Activated CD4-positive, alpha-beta T cell treated with anti-CD3 and anti-CD28 coated beads for 24 hours (primary cell): ENCODE results near the gene CNNM1.

Experiments used
- DNase-seq, 2 donors: peaks; one replicate each; pipeline ENCODE4 v3.0.0-alpha.2; 2020; ENCODE audit warnings: low read depth in 2 of 2

CNNM1 gene

DNA sequence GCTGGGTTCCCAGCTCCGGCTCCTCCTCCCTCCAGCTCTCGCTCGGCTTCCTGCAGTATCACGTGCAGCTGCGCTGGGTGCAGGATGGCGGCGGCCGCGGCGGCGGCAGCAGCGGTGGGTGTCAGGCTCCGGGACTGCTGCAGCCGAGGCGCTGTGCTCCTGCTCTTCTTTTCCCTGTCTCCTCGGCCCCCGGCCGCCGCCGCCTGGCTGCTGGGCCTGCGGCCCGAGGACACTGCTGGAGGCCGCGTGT is at the start of gene CNNM1:
Gene CNNM1, plus strand, starts transcription at position 53 of the 250 bp plus-strand sequence. Its CDS starts 32 bp downstream, at position 85.
- DNase-seq, result peak in 1 of 2 donors; percentile 31

GRCh38 chr10:99279626-99280111 is 49.5 kb upstream of the CNNM1 start:
- no peak for DNase-seq

- DNase-seq, result no peak
These were observed 48.7 kb upstream of the CNNM1 start for GRCh38 chr10:99280472-99280871.

DNA sequence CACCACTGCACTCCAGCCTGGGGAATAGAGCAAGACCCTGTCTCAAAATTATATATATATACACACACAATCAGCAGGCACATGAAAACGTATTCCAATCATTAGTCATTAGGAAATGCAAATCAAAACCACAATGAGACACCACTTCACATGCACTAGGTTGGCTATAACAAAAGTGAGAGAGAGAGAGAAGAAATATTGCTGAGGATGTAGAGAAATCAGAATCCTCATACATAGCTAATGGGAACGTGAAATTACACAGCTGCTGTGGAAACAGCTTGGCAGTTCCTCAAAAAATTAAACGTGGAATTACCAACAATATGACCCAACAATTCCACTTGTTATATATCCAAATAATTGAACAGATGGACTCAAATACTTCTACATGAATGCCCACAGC is 43.3 kb upstream of the CNNM1 start:
- DNase-seq, result no peak

DNA sequence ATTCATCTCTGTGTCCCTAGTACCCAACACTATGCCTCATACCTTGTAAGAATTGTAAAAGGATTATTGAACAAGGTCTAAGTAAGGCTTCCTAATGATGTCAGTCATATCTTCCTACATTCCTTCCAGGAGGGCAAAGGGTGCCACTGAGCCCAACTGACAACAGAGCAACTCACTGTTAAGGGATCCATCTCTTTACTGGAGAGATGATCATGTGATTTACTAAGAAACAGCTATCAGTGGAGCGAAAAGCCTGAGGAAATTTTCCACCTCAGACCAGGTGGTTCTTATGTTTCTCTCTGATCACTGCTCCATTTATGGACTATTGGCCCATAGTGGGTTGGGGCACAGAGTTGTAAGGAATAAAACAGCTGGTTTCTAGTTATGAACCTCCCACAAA is 38.9 kb upstream of the CNNM1 start:
- no peak for DNase-seq

- no peak for DNase-seq
These were observed 37.0 kb upstream of the CNNM1 start for GRCh38 chr10:99292159-99292558.

DNA sequence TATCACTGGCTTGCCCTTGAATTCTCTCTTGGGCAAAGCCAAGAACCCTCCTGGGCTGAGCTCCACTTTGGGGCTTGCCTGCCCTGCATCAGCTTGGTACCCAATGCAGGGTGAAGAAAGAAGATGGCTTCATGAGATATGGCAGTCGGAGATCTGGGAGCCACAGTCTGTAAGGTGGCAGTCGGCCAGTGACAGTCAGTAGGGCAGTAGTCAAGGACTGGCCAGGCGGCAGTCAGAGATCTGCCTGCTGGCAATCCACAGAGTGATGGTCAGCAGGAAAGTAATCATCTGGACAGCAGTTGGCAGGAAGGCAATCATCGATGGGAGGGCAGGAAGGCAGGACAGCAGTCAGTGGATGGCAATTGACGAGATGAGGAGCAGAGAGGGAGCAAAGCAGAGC is 32.6 kb upstream of the CNNM1 start:
- no peak for DNase-seq

DNA sequence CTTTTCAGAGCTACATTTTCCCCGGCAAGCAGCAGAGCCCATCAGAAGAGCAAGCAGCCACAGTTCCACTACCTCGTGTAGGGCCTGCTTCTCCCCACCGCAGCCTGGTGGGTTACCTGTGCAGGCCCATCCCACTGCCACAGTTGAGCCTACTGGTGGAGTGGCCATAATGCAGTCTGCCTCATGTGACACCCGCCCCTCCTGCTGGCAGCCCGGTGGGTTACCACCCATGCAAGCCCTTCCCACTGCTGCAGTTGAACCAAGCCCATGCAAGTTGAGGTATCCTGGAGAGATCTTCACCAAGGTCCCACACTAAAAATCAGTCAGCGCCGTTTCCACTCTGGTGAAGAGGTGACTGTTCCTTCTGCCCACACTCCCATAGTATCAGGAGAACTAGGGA is 32.1 kb upstream of the CNNM1 start:
- no peak for DNase-seq

DNA sequence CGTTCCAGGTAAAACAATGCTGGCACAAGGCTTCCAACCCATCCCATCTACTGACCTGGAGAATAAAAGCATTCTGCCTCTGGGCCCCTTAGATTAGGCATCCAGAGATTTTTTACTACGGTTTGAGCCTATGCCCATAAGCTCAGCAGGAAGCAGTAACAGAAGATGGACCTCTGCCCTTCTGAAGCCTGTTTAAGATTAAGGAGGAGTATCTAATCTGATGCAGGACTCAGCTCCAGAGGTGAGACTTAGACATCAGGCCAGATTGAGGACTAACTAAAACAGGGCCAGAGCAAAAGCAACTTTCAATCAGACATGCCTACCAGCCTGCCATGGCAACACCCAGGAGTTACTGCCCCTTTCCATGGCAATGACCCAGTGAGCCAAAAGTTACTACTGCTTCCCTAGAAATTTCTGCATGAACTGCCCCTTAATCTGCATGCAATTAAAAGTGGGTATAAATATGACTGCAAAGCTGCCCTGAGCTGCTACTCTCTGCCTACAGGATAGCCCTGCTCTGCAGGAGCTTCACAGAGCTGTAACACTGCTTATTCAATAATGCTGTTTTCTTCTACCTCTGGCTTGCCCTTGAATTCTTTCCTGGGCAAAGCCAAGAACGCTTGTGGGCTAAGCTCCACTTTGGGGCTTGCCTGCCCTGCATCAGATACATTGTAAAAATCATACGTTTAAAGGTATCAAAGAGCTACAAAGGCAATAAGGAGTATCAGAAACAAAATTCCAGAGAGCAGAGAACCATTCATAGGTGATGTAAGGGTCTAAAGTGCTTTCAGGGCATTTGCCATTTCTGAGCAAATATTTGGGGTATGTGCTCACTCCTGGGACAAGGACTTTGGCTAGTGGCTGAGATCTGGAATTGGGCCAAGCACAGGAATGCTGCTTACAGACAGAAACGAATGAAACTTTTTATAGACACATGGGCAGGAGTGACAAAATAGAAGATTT is 25.0 kb upstream of the CNNM1 start:
- DNase-seq, result no peak

DNA sequence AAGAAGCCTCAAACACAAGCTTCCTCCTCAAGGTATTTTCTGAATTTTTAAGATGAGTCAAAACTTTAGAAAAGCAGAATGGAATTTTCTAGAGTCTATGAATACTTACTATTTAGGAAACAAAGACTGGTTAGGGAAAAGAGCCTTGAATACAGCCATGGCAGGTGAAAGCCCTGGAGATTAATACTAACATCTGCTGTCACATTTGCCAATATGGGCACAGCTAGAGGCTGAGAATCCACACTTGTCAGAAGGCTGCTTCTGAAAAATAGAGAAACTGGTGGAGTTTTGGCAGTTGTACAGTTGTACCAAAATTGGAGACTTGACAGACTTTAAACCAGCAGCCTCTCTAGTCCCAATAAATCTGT is 24.3 kb upstream of the CNNM1 start:
- DNase-seq, result no peak

DNA sequence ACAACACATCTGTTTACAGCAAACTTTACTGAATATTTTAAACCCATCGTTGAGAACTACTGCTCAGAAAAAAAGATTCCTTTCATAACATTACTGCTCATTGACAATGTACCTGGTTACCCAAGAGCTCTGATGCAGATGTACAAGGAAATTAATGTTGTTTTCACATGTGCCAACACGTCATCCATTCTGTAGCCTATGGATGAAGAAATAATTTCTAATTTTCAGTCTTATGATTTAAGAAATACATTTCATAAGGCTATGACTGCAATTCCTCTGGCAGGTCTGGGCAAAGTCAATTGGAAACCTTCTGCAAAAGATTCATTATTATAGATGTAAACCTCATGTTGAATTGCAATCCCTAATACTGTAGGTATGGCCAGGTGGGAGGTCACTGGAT is 16.7 kb upstream of the CNNM1 start:
- DNase-seq, result no peak

GRCh38 chr10:99315853-99316252 is 13.3 kb upstream of the CNNM1 start:
- no peak for DNase-seq

DNA sequence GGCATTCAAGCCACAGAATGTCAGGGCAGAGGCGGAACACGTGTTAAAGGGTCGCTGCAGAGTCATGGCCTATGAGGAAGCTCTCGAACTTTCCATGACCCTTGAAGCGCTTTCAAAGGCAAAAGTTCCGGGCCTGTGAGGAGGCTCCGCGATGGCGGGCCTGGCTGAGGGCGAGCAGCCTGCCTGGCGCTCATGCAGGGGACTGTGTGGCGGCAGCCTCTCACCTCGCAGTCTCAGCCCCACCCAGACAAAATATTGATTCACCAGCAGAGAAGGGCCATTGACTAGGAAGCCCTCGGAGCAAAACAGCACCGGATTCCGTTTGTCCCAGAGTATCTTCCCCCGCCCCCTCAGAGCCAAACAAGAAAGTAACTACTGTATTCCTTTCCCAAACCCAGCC is 12.8 kb upstream of the CNNM1 start:
- no peak for DNase-seq

GRCh38 chr10:99318048-99318447 is 11.1 kb upstream of the CNNM1 start:
- no peak for DNase-seq

DNA sequence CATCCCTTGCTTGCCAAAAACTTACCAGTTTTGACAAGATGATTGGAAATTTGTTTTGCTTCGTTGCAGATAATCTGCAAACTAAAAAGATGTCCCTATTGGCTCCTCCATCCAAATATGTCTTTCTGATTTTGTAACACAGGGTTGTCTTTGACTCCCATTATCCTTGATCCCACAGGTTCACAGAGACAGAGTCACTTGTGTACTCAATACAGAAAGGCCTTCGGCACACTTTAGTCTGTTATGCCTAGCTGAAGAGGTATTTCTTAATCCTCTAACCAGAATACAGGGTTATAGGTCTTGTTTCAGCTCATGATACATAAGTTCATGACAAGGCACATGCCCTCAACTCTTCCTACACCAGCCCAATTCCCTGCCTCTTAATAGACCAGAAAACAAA is 10.7 kb upstream of the CNNM1 start:
- DNase-seq, result no peak

DNA sequence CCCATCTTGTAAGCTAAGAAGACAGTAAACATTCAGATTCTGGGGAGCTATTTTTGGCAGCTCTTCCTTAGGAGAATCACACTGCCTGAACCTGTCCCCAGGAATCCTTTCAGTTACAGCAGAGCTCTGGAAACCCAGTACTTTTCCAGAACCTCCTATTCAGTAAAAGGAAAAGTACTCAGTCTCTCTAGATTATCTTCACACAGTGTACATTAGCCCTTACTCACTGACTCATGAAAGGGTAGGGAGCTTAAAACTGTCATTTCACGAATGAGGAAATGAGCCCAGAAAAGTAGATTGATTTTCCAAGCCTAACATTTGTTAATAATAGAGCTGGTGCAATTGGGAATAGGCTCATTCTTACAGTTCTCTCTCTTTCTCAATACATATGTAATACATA is 3.9 kb upstream of the CNNM1 start:
- no peak for DNase-seq

DNA sequence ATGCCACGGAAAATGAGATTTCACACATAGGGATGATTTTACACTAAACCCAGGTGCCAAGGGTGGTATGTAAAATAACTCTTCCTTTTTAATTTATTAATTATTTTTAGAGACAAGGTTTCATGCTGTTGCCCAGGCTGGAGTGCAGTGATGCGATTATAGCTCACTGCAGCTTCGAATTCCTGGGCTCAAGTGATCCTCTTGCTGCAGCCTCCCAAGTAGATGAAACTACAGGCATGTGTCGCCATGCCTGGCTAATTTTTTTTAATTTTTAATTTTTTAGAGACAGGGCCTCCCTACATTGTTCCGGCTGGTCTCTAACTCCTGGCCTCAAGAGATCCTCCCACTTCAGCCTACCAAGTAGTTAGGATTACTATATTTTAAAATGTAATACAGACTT is 2.3 kb upstream of the CNNM1 start:
- DNase-seq, result no peak

GRCh38 chr10:99328579-99329303 is 415 bp upstream of the CNNM1 start:
- DNase-seq, result no peak

- DNase-seq, result peak in 1 of 2 donors; percentile 12
These were observed 594 bp downstream of the CNNM1 start for GRCh38 chr10:99329554-99330346.

DNA sequence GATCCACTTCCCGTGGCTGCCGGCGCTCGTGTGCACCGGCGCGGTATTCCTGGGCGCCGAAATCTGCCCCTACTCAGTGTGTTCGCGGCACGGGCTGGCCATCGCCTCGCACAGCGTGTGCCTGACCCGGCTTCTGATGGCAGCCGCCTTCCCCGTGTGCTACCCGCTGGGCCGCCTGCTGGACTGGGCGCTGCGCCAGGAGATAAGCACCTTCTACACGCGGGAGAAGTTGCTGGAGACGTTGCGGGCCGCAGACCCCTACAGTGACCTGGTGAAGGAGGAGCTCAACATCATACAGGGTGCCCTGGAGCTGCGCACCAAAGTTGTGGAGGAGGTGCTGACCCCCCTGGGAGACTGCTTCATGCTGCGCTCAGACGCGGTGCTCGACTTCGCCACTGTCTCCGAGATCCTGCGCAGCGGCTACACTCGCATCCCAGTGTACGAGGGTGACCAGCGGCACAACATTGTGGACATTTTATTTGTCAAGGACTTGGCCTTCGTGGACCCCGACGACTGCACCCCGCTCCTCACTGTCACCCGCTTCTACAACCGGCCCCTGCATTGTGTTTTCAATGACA is 1.3 kb downstream of the CNNM1 start:
- no peak for DNase-seq

DNA sequence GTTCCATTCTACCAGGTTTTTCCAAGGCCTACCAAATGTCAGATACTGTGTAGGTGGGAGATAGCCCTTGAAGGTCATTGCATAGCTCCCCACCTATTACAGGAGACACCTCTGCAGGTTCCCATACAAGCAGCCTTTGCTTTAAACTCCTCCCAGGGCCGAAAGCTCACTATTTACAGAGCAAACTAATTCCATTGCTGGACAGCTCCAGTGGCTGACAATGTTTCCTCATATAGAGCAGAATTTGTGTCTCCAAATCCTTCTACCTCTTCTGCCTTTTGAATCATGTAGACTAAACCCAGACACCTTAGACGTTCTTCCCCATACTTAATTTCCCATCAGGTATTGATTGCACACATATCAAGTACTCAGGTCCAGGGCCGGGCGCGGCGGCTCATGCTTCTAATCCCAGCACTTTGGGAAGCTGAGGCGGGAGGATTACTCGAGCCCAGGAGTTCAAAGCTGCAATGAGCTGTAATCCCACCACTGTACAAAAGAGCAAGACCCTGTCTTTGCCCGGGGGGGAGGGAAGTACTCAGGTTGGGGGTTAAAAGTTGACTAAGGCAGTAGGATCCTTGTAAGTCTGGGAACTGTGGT is 2.1 kb downstream of the CNNM1 start:
- no peak for DNase-seq
